SK-N-SH (cell line): ENCODE results near the gene MRGPRE. TPM values are rescaled to one million over a fixed set of nuclear protein-coding genes. Genes with fewer than 3 reads are reported as not detected.

Source experiments
- CTCF ChIA-PET: fragments of 300-600, 350-600 bp; formaldehyde crosslinking; extraction: SDS; loops from one replicate; lab custom pipeline; 2021; lab: Yijun Ruan, JAX
- POLR2A ChIA-PET: fragments of 350-600 bp; sonication (Branson Sonifier 250); formaldehyde crosslinking; extraction: SDS; loops from one replicate; lab custom pipeline; 2020; ENCODE audit warnings: antibody characterized with exemption, inconsistent platforms; lab: Yijun Ruan, JAX
- DNase-seq: peaks from one replicate; pipeline ENCODE4 v3.0.0; 2012
- H2AFZ ChIP-seq: fragments of 200-600 bp; sonication (generic); 2 replicates; pipeline ENCODE4 v1.8.1; 2016; ENCODE audit warnings: antibody characterized with exemption, mild to moderate bottlenecking, low read depth
- H3F3A ChIP-seq: fragments of 200-600 bp; sonication (generic); replicated peaks from 2 replicates; pipeline ENCODE3; 2016; ENCODE audit warnings: antibody characterized with exemption, mild to moderate bottlenecking; ENCODE audit not compliant: insufficient read depth
- H3K27ac ChIP-seq, 2 experiments: fragments of 200-500 bp in 1 of 2; fragments of 200-600 bp in 1 of 2; sonication (Bioruptor generic) in 1 of 2; sonication (generic), shearing (Covaris generic) in 1 of 2; 2 replicates each; pipeline versions ENCODE4 v1.5.1 to v1.6.1; 2014 to 2016; ENCODE audit warnings: low read depth in 2 of 2, inconsistent platforms in 1 of 2, low read length in 1 of 2, mild to moderate bottlenecking in 1 of 2, mixed read lengths in 1 of 2
- H3K27me3 ChIP-seq: fragments of 200-600 bp; sonication (generic), shearing (Covaris generic); 2 replicates; pipeline ENCODE4 v1.6.1; 2016; ENCODE audit warnings: mixed run types; ENCODE audit not compliant: insufficient read depth
- H3K36me3 ChIP-seq, 2 experiments: fragments of 200-500 bp in 1 of 2; fragments of 200-600 bp in 1 of 2; sonication (Bioruptor generic) in 1 of 2; sonication (generic) in 1 of 2; replicated peaks in 1 of 2; 2 replicates each; pipeline versions ENCODE3 to v1.5.1; 2014 to 2016; ENCODE audit warnings: low read length in 1 of 2, mild to moderate bottlenecking in 1 of 2; ENCODE audit not compliant: insufficient read depth in 2 of 2, control insufficient read depth in 1 of 2
- H3K4me1 ChIP-seq, 2 experiments: fragments of 200-500 bp in 1 of 2; fragments of 200-600 bp in 1 of 2; sonication (Bioruptor generic) in 1 of 2; sonication (generic), shearing (Covaris generic) in 1 of 2; 2 replicates each; pipeline versions ENCODE4 v1.5.1 to v1.6.1; 2014 to 2016; ENCODE audit warnings: low read depth in 1 of 2, low read length in 1 of 2, mixed run types in 1 of 2; ENCODE audit not compliant: insufficient read depth in 2 of 2, control insufficient read depth in 1 of 2
- H3K4me2 ChIP-seq: fragments of 200-600 bp; sonication (generic), shearing (Covaris generic); 2 replicates; pipeline ENCODE4 v1.6.1; 2017; ENCODE audit warnings: mixed run types
- H3K4me3 ChIP-seq, 2 experiments: fragments of 200-500 bp in 1 of 2; fragments of 200-600 bp in 1 of 2; sonication (Bioruptor generic) in 1 of 2; sonication (generic), shearing (Covaris generic) in 1 of 2; 2 replicates each; pipeline versions ENCODE4 v1.5.1 to v1.8.1; 2014 to 2016; ENCODE audit warnings: low read depth in 2 of 2, inconsistent platforms in 1 of 2, low read length in 1 of 2, mild to moderate bottlenecking in 1 of 2, mixed read lengths in 1 of 2, moderate library complexity in 1 of 2
- H3K79me2 ChIP-seq: fragments of 200-600 bp; sonication (generic); 2 replicates; pipeline ENCODE4 v1.8.1; 2017; ENCODE audit warnings: mild to moderate bottlenecking; ENCODE audit not compliant: insufficient read depth
- H3K9ac ChIP-seq: fragments of 200-600 bp; sonication (generic); 2 replicates; pipeline ENCODE4 v1.6.1; 2017; ENCODE audit warnings: mixed run types
- H3K9me2 ChIP-seq: fragments of 200-600 bp; sonication (generic); 2 replicates; pipeline ENCODE4 v1.6.1; 2017; ENCODE audit warnings: mixed run types
- H3K9me3 ChIP-seq: fragments of 200-600 bp; sonication (generic); 2 replicates; pipeline ENCODE4 v1.6.1; 2017; ENCODE audit warnings: mixed run types, mild to moderate bottlenecking, moderate library complexity
- H4K20me1 ChIP-seq: fragments of 200-600 bp; sonication (generic); 2 replicates; pipeline ENCODE4 v1.6.1; 2017; ENCODE audit warnings: mild to moderate bottlenecking, mixed run types; ENCODE audit not compliant: insufficient read depth
- EZH2phosphoT487 ChIP-seq: fragments of 200-600 bp; sonication (generic); IDR thresholded peaks from 2 replicates; pipeline ENCODE4 v1.6.1; 2017; ENCODE audit warnings: low read depth, mixed run types, mild to moderate bottlenecking, antibody characterized with exemption, moderate library complexity, borderline replicate concordance
- FOSL2 ChIP-seq: IDR thresholded peaks from 2 replicates; pipeline ENCODE4 v1.4.0; 2012; ENCODE audit warnings: low read depth, mild to moderate bottlenecking, moderate library complexity, borderline replicate concordance
- FOXM1 ChIP-seq: IDR thresholded peaks from 2 replicates; pipeline ENCODE4 v1.4.0; 2012; ENCODE audit warnings: low read depth, mild to moderate bottlenecking
- MEF2A ChIP-seq: IDR thresholded peaks from 2 replicates; pipeline ENCODE4 v1.4.0; 2012; ENCODE audit warnings: low read depth, borderline replicate concordance
- PBX3 ChIP-seq: IDR thresholded peaks from 2 replicates; pipeline ENCODE4; 2012
- RFX5 ChIP-seq: IDR thresholded peaks from 2 replicates; pipeline ENCODE4 v1.6.1; 2012; ENCODE audit warnings: mild to moderate bottlenecking, improper control_type of control experiment, low read length
- TEAD4 ChIP-seq: IDR thresholded peaks from 2 replicates; pipeline ENCODE4 v1.4.0; 2012; ENCODE audit warnings: mild to moderate bottlenecking, borderline replicate concordance; ENCODE audit not compliant: insufficient read depth
- YY1 ChIP-seq: IDR thresholded peaks from 2 replicates; pipeline ENCODE4 v1.4.0; 2012; ENCODE audit warnings: low read depth, mild to moderate bottlenecking
- whole genome bisulfite sequencing: methylation state at CpG from one replicate; pipeline ENCODE4 v1.1.6; 2017; ENCODE audit warnings: low lambda C conversion rate; 5-methylcytosine and 5-hydroxymethylcytosine counted together
- polyA plus RNA-seq, 3 experiments: library from polyadenylated mRNA; depleted of rRNA; stranded (reverse); fragments of >200 nt; gene quantifications; 2 replicates each; pipeline ENCODE4 v1.2.3, GENCODE V29; 2012
- TF ChIP-seq, protein P1 (sequence below): IDR thresholded peaks from 2 replicates; pipeline ENCODE4 v1.4.0; 2012; ENCODE audit warnings: low read depth, borderline replicate concordance
- TF ChIP-seq, protein P2 (sequence below): IDR thresholded peaks from 2 replicates; pipeline ENCODE4 v1.4.0; 2012; ENCODE audit warnings: low read depth

MRGPRE gene
- polyA plus RNA-seq, 1 of the 3 experiments (the other 2 are of a cell fraction): not detected

DNA sequence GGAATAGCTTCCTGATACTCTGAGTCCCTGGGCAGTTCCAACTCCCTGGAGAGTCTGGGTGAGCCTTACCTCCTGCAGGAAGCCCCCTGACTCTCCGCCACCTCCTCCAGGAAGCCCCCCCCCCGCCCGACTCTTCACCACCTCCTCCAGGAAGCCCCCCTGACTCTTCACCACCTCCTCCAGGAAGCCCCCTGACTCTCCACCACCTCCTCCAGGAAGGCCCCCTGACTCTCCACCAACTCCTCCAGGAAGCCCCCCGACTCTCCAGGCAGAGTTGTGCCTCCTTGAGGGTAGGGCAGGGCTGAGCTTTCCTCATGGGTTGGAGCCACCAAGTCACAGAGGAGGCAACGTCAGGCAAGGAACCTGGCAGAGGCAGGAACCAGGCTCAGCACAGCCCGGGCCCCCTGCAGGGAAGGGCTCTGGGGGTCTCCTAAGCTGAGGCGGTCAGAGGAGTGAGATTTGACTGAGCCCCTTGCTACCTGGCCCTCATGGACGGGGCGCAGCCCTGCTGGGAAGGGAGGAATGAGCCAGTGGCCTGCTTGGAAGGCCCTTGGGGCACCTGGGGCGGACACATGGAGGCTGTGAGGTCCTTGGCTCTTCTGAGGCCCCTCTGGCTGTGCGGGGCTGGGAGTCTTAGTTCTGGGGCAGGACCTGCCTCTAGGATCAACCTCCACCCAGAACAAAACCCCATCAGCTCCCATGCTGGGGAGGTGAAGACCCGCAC, 31.7 kb downstream of the MRGPRE start (continued):
- TF ChIP-seq, protein P1, sequence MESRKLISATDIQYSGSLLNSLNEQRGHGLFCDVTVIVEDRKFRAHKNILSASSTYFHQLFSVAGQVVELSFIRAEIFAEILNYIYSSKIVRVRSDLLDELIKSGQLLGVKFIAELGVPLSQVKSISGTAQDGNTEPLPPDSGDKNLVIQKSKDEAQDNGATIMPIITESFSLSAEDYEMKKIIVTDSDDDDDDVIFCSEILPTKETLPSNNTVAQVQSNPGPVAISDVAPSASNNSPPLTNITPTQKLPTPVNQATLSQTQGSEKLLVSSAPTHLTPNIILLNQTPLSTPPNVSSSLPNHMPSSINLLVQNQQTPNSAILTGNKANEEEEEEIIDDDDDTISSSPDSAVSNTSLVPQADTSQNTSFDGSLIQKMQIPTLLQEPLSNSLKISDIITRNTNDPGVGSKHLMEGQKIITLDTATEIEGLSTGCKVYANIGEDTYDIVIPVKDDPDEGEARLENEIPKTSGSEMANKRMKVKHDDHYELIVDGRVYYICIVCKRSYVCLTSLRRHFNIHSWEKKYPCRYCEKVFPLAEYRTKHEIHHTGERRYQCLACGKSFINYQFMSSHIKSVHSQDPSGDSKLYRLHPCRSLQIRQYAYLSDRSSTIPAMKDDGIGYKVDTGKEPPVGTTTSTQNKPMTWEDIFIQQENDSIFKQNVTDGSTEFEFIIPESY: no peak
- TF ChIP-seq EZH2phosphoT487 (no peak), FOSL2 (no peak)
- TF ChIP-seq, protein P2, sequence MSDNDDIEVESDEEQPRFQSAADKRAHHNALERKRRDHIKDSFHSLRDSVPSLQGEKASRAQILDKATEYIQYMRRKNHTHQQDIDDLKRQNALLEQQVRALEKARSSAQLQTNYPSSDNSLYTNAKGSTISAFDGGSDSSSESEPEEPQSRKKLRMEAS: no peak

DNA sequence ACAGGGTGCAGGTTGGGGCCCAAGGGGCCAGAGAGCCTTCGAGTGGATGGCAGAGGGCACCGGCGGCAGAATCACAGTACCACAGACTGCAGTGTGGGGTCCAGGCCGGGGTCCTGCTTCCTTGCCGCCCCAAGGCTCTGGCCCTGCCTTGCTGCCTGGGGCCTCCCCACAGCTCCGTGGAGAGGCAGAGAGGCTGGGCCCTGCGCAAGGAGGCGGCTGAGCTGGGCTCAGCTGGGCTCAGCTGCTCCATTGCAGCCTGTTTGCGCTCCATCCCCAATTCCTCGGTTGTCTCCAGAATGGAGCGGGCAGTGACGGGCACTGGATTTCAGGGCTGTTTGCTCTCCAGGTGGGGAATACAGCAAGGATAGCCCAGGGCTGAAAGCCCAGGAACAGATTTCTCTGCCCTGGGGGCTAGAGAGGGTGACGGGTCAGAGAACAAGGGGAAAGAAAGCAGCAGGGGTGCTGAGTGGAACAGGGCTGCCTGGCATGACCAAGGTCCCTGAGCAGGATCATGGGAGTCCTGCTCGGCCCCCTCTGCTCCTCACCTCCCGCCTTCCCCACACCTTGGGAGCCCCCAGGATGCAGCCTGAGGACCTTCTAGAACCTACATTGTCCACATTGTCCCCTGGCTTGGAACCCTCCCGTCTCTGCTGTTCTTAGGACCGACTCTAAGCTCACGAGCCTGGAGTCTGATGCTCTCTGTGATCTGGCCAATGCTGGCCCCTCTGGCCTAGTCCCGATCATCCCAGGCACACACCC, 32.5 kb downstream of the MRGPRE start:
- DNase-seq: peak; percentile 27
- TF ChIP-seq FOSL2 (no peak), MEF2A (no peak), FOXM1 (no peak), TEAD4 (no peak), RFX5 (no peak), YY1 (no peak), PBX3 (no peak)
- TF ChIP-seq, protein P1: no peak
- Histone ChIP-seq H3K9me2 (no peaks in the 10 kb centered on the region), H3K27me3 (peaks cover 25% of the 10 kb centered on the region), H3K9me3 (no peaks in the 10 kb centered on the region), H4K20me1 (no peaks in the 10 kb centered on the region), H3K4me1 (peaks cover 0 to 32% of the 10 kb centered on the region in 2 experiments; a peak in 1 of 4 replicates), H2AFZ (no peak overlapping the region), H3K27ac (no peak overlapping the region), H3F3A (no peaks in the 10 kb centered on the region), H3K36me3 (no peaks in the 10 kb centered on the region), H3K4me2 (no peak overlapping the region), H3K79me2 (no peaks in the 10 kb centered on the region), H3K9ac (no peak overlapping the region), H3K4me3 (no peak overlapping the region)
- CTCF ChIA-PET: interaction anchor here (1.5 to 1.7 kb wide), 2 partner anchors 17 to 108 kb away, joined by 4 to 7 read pairs; no protein-coding TSS in a partner anchor
- POLR2A ChIA-PET: interaction anchor here (0.6 kb wide), 1 partner anchor 53 kb away, joined by 3 read pairs; no protein-coding TSS in a partner anchor
- WGBS: 65% methylated on average over 15 of the region's 19 CpGs
